AG04450 (cell line): ENCODE measurements around the gene DPP10. TPM values are rescaled to one million over a fixed set of nuclear protein-coding genes. Genes with fewer than 3 reads are reported as not detected.
"Not testable (repeated sequence)": the region's sequence is repeated elsewhere in the genome, so short reads cannot be mapped to it uniquely, and the experiment has no call there.

Source experiments
- CTCF ChIA-PET: fragments of 300-600, 350-600 bp; formaldehyde crosslinking; extraction: SDS; loops from one replicate; lab custom pipeline; 2022; ENCODE audit warnings: antibody characterized with exemption, inconsistent platforms; lab: Charles Lee
- POLR2A ChIA-PET: fragments of 350-600 bp; formaldehyde crosslinking; extraction: SDS; loops from one replicate; lab custom pipeline; 2021; ENCODE audit warnings: antibody characterized with exemption, inconsistent platforms; lab: Yijun Ruan, JAX
- DNase-seq: peaks from one replicate; pipeline ENCODE4 v3.0.0-alpha.2; 2011; ENCODE audit warnings: low read depth, low spot score
- H3K27ac ChIP-seq: one replicate; pipeline ENCODE4 v1.5.1; 2012; ENCODE audit warnings: low read depth, low read length, control low read depth
- H3K27me3 ChIP-seq: one replicate; pipeline ENCODE4 v1.6.0; 2012; ENCODE audit warnings: low read length; ENCODE audit not compliant: control insufficient read depth, insufficient read depth
- H3K4me3 ChIP-seq: 2 replicates; pipeline ENCODE4 v1.5.1; 2011; ENCODE audit warnings: mild to moderate bottlenecking, low read depth, low read length, control low read depth
- H3K9me3 ChIP-seq: 2 replicates; pipeline ENCODE4 v1.5.1; 2012; ENCODE audit warnings: low read length; ENCODE audit not compliant: control insufficient read depth, insufficient read depth
- polyA plus RNA-seq: library from polyadenylated mRNA; depleted of rRNA; stranded (reverse); fragments of >200 nt; gene quantifications from 2 replicates; pipeline ENCODE4 v1.2.3, GENCODE V29; 2011
- TF ChIP-seq, protein P1 (sequence below): IDR thresholded peaks from 2 replicates; pipeline ENCODE4 v1.5.1; 2011; ENCODE audit warnings: low read depth, low read length, control low read depth, inconsistent platforms

Gene DPP10
- polyA plus RNA-seq, 1 experiment: not detected

DNA sequence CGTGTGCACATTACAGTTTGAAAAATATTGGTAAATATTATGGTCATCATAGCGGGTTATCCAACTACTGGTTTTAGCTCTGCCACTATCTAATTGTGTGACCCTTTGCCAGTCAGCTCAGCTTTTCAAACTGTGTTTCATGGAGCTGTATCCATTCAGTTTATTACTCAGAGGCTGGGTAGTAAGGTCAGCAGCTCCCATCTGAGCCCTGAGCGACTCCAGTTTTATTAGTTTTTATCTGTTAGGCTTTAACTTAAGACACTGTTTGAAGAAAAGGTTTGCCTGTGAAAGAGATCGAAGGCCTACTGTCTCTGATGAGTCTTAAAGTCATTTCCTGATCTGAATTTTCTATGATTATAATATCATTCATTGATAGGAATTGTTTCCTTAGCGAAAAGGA lies 76.3 kb downstream of the DPP10 start:
- H3K27ac ChIP-seq: no peak overlapping the region
- TF ChIP-seq, protein P1, sequence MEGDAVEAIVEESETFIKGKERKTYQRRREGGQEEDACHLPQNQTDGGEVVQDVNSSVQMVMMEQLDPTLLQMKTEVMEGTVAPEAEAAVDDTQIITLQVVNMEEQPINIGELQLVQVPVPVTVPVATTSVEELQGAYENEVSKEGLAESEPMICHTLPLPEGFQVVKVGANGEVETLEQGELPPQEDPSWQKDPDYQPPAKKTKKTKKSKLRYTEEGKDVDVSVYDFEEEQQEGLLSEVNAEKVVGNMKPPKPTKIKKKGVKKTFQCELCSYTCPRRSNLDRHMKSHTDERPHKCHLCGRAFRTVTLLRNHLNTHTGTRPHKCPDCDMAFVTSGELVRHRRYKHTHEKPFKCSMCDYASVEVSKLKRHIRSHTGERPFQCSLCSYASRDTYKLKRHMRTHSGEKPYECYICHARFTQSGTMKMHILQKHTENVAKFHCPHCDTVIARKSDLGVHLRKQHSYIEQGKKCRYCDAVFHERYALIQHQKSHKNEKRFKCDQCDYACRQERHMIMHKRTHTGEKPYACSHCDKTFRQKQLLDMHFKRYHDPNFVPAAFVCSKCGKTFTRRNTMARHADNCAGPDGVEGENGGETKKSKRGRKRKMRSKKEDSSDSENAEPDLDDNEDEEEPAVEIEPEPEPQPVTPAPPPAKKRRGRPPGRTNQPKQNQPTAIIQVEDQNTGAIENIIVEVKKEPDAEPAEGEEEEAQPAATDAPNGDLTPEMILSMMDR: no peak
- H3K9me3 ChIP-seq: peaks cover 5% of the 10 kb centered on the region
- ChIA-PET POLR2A (no interaction called here), CTCF (no interaction called here)
- no peaks in the 10 kb centered on the region for H3K27me3 ChIP-seq
- no peak overlapping the region for H3K4me3 ChIP-seq
- DNase-seq: no peak

DNA sequence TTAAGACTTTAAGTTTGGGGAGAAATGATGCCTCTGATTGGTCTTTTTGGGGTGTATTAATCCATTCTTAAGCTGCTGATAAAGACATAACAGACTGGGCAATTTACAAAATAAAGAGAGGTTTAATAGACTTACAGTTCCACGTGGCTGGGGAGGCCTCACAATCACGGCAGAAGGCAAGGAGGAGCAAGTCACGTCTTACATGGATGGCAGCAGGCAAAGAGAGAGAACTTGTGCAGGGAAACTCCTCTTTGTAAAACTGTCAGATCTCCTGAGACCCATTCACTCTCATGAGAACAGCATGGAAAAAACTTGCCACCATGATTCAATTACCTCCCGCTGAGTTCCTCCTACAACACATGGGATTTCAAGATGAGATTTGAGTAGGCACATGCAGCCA lies 80.2 kb downstream of the DPP10 start:
- DNase-seq, H3K9me3 ChIP-seq, H3K27ac ChIP-seq, H3K27me3 ChIP-seq, POLR2A ChIA-PET, CTCF ChIA-PET, H3K4me3 ChIP-seq: not testable (repeated sequence)

DNA sequence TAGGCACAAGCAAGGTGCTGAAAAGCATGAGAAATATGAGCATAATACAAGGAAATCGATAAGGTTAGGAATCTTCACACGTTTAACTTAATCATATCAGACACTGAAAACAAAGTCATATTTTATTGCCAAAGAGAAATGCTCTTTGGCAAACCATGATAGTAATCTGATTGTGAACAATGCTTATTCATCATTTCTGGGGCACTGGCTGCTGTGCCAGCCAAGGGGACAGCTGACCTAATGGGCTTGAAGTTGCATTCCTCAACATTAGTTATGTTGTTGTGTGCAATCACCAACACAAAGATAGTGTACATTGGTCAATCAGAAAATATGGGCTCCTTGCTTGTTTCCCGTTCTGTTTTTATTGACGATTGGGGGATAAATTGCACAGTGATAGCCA lies 83.5 kb downstream of the DPP10 start:
- Histone ChIP-seq H3K27ac (no peak overlapping the region), H3K27me3 (no peaks in the 10 kb centered on the region), H3K9me3 (no peaks in the 10 kb centered on the region; the same call in none of the 2 replicates), H3K4me3 (no peak overlapping the region)
- TF ChIP-seq, protein P1: no peak
- ChIA-PET CTCF (no interaction called here), POLR2A (no interaction called here)
- no peak for DNase-seq

DNA sequence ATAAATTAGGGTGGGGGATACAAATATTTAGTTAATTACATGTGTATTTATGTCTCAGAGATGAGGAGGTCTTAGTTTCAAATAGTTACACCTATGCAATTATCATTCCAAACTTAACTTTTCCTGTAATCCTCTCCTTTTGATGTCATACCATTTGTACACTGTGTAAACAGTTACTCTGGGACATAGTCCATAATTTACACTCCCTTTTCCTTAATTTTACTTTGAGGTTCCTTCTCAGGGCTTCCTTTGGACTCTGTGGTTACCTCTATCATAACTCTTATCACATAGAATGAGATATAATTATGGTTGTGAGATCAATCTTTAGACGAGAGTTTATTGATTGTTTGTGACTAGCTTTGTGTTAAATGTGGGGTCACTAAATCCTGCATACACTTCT lies 84.4 kb downstream of the DPP10 start:
- ChIA-PET CTCF (no interaction called here), POLR2A (no interaction called here)
- Histone ChIP-seq H3K4me3 (no peak overlapping the region), H3K9me3 (no peaks in the 10 kb centered on the region; the same call in none of the 2 replicates), H3K27me3 (no peaks in the 10 kb centered on the region), H3K27ac (no peak overlapping the region)
- TF ChIP-seq, protein P1: no peak
- no peak for DNase-seq

DNA sequence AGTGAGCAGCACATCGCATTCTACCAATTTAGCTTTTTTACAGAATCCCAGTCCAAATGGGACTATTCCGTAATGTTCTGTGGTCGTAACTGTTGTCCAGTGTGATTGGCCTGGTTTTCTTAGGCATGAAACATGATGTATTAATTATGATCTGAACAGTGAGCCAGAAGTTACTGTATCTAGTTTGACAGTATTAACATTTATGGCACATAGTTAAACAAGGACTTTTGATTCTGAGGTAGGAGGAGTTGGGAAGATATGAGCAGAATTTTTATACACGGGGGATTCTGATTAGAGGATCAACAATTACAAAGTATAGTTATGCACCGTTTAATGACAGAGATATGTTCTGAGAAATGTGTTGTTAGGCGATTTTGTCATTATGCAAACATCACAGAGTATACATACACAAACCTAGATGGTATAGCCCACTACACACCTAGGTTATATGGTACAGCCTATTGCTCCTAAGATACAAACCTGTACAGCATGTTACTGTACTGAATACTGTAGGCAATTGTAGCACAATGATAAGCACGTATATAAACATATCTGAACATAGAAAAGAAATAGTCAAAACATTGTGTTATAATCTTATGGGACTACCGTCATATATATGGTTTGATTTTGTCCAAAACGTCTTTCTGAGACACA lies 85.0 kb downstream of the DPP10 start:
- POLR2A ChIA-PET: no interaction called here
- Histone ChIP-seq H3K27ac (no peak overlapping the region), H3K4me3 (no peak overlapping the region), H3K9me3 (no peaks in the 10 kb centered on the region; the same call in 1 of the 2 replicates), H3K27me3 (no peaks in the 10 kb centered on the region)
- CTCF ChIA-PET: no interaction called here
- TF ChIP-seq, protein P1: no peak
- no peak for DNase-seq
